Endometrial microvascular endothelial cells (primary cell): ENCODE data around the gene SLC25A26. TPM values are rescaled to one million over a fixed set of nuclear protein-coding genes. Genes with fewer than 3 reads are reported as not detected.

ENCODE experiments used
- in situ Hi-C: cut with HindIII; loops from 2 replicates; pipeline ENCODE4 v1.10.0; 2017; ENCODE audit warnings: low sequenced_read_pairs, low pct_unique_long_range_greater_than_20kb; ENCODE audit errors: inconsistent ontology term
- total RNA-seq: library from RNA; depleted of rRNA; stranded (reverse); fragments of >200 nt; gene quantifications from one replicate; pipeline ENCODE4 v1.2.3, GENCODE V29; 2015; ENCODE audit errors: inconsistent ontology term

Gene SLC25A26
- total RNA-seq, 1 donor from 2014 or later = 18.6 TPM

- in situ Hi-C loops = no loop called here
These were observed 163.4 kb downstream of the SLC25A26 start for GRCh38 chr3:66383998-66384745.

GRCh38 chr3:66385066-66385465 lies 164.3 kb downstream of the SLC25A26 start:
- in situ Hi-C loops = no loop called here

GRCh38 chr3:66386011-66386924 lies 165.5 kb downstream of the SLC25A26 start:
- in situ Hi-C loops = no loop called here

- in situ Hi-C loops = no loop called here
These were observed 166.3 kb downstream of the SLC25A26 start for GRCh38 chr3:66386925-66387650.

GRCh38 chr3:66390013-66390412 lies 169.2 kb downstream of the SLC25A26 start:
- in situ Hi-C loops = no loop called here

- in situ Hi-C loops = no loop called here
These were observed 171.7 kb downstream of the SLC25A26 start for GRCh38 chr3:66392512-66392911.

GRCh38 chr3:66392966-66393332 lies 172.1 kb downstream of the SLC25A26 start:
- in situ Hi-C loops = no loop called here

GRCh38 chr3:66393333-66394005 lies 172.7 kb downstream of the SLC25A26 start:
- in situ Hi-C loops = no loop called here

GRCh38 chr3:66394019-66394752 lies 173.4 kb downstream of the SLC25A26 start:
- in situ Hi-C loops = no loop called here

- in situ Hi-C loops = no loop called here
These were observed 174.0 kb downstream of the SLC25A26 start for GRCh38 chr3:66394753-66395249.

GRCh38 chr3:66395635-66396034 lies 174.8 kb downstream of the SLC25A26 start:
- in situ Hi-C loops = no loop called here

GRCh38 chr3:66396161-66396760 lies 175.5 kb downstream of the SLC25A26 start:
- in situ Hi-C loops = no loop called here

- in situ Hi-C loops = no loop called here
These were observed 176.1 kb downstream of the SLC25A26 start for GRCh38 chr3:66396888-66397287.

- in situ Hi-C loops = no loop called here
These were observed 176.9 kb downstream of the SLC25A26 start for GRCh38 chr3:66397745-66398144.

- in situ Hi-C loops = no loop called here
These were observed 177.6 kb downstream of the SLC25A26 start for GRCh38 chr3:66398228-66399025.

- in situ Hi-C loops = no loop called here
These were observed 178.9 kb downstream of the SLC25A26 start for GRCh38 chr3:66399529-66400232.
